Skeletal muscle satellite cell (primary cell): ENCODE data around the gene ZBTB25.

Experiments
- H3K27me3 ChIP-seq: 2 replicates; pipeline ENCODE4 v1.7.0; 2013; ENCODE audit warnings: low read length; ENCODE audit not compliant: control insufficient read depth, insufficient read depth
- H3K36me3 ChIP-seq: 2 replicates; pipeline ENCODE4 v1.7.0; 2013; ENCODE audit warnings: mild to moderate bottlenecking, control low read depth, low read length; ENCODE audit not compliant: insufficient read depth
- H3K4me1 ChIP-seq: 2 replicates; pipeline ENCODE4 v1.7.0; 2013; ENCODE audit warnings: low read length; ENCODE audit not compliant: control insufficient read depth, insufficient read depth
- H3K4me2 ChIP-seq: 2 replicates; pipeline ENCODE4 v1.7.0; 2013; ENCODE audit warnings: mild to moderate bottlenecking, low read length
- H3K4me3 ChIP-seq: 2 replicates; pipeline ENCODE4 v1.7.0; 2013; ENCODE audit warnings: low read length
- H3K9ac ChIP-seq: 2 replicates; pipeline ENCODE4 v1.7.0; 2013; ENCODE audit warnings: mild to moderate bottlenecking, low read depth, low read length, moderate library complexity
- H3K9me3 ChIP-seq: replicated peaks from 2 replicates; pipeline ENCODE4 v1.7.0; 2013; ENCODE audit warnings: mild to moderate bottlenecking, control low read depth, low read length

The ZBTB25 gene

GRCh38 chr14:64421166-64421565 lies 82.5 kb downstream of the ZBTB25 start:
- H3K4me3 ChIP-seq = no peak overlapping the region
- H3K4me2 ChIP-seq = peak overlapping the region; percentile 48
- no peaks in the 10 kb centered on the region for H3K27me3 ChIP-seq
- H3K9me3 ChIP-seq = no peaks in the 10 kb centered on the region
- H3K9ac ChIP-seq = no peak overlapping the region
- H3K4me1 ChIP-seq = peaks cover 31% of the 10 kb centered on the region
- H3K36me3 ChIP-seq = peaks cover 50% of the 10 kb centered on the region

GRCh38 chr14:64419003-64419402 lies 84.6 kb downstream of the ZBTB25 start:
- H3K4me2 ChIP-seq = no peak overlapping the region
- H3K36me3 ChIP-seq = peaks cover 50% of the 10 kb centered on the region
- H3K4me1 ChIP-seq = peaks cover 27% of the 10 kb centered on the region
- no peak overlapping the region for H3K9ac ChIP-seq
- H3K4me3 ChIP-seq = no peak overlapping the region
- no peaks in the 10 kb centered on the region for H3K27me3 ChIP-seq
- H3K9me3 ChIP-seq = no peaks in the 10 kb centered on the region

GRCh38 chr14:64417771-64418125 lies 85.9 kb downstream of the ZBTB25 start:
- Histone ChIP-seq H3K27me3 (no peaks in the 10 kb centered on the region), H3K9me3 (no peaks in the 10 kb centered on the region), H3K9ac (no peak overlapping the region), H3K4me3 (no peak overlapping the region), H3K4me1 (peaks cover 24% of the 10 kb centered on the region), H3K36me3 (peaks cover 53% of the 10 kb centered on the region), H3K4me2 (no peak overlapping the region)

- no peak overlapping the region for H3K4me3 ChIP-seq
- peaks cover 24% of the 10 kb centered on the region for H3K4me1 ChIP-seq
- H3K36me3 ChIP-seq = peaks cover 51% of the 10 kb centered on the region
- no peak overlapping the region for H3K4me2 ChIP-seq
- no peaks in the 10 kb centered on the region for H3K27me3 ChIP-seq
- no peak overlapping the region for H3K9ac ChIP-seq
- no peaks in the 10 kb centered on the region for H3K9me3 ChIP-seq
Measured at GRCh38 chr14:64417055-64417770, 86.4 kb downstream of the ZBTB25 start.

GRCh38 chr14:64416348-64416932 lies 87.2 kb downstream of the ZBTB25 start:
- peaks cover 55% of the 10 kb centered on the region for H3K36me3 ChIP-seq
- H3K4me1 ChIP-seq = peaks cover 24% of the 10 kb centered on the region
- H3K27me3 ChIP-seq = no peaks in the 10 kb centered on the region
- H3K4me2 ChIP-seq = no peak overlapping the region
- no peak overlapping the region for H3K4me3 ChIP-seq
- no peak overlapping the region for H3K9ac ChIP-seq
- H3K9me3 ChIP-seq = no peaks in the 10 kb centered on the region

- H3K9ac ChIP-seq = no peak overlapping the region
- no peak overlapping the region for H3K4me2 ChIP-seq
- no peaks in the 10 kb centered on the region for H3K9me3 ChIP-seq
- H3K4me1 ChIP-seq = peaks cover 7% of the 10 kb centered on the region
- peaks cover 31% of the 10 kb centered on the region for H3K36me3 ChIP-seq
- no peak overlapping the region for H3K4me3 ChIP-seq
- H3K27me3 ChIP-seq = no peaks in the 10 kb centered on the region
Measured at GRCh38 chr14:64412237-64412636, 91.4 kb downstream of the ZBTB25 start.

GRCh38 chr14:64411001-64411400 lies 92.6 kb downstream of the ZBTB25 start:
- Histone ChIP-seq H3K36me3 (peaks cover 23% of the 10 kb centered on the region), H3K4me2 (no peak overlapping the region), H3K4me3 (no peak overlapping the region), H3K4me1 (no peaks in the 10 kb centered on the region), H3K9me3 (no peaks in the 10 kb centered on the region), H3K9ac (no peak overlapping the region), H3K27me3 (no peaks in the 10 kb centered on the region)

- H3K27me3 ChIP-seq = no peaks in the 10 kb centered on the region
- H3K9me3 ChIP-seq = no peaks in the 10 kb centered on the region
- peaks cover 22% of the 10 kb centered on the region for H3K36me3 ChIP-seq
- no peak overlapping the region for H3K4me3 ChIP-seq
- no peak overlapping the region for H3K9ac ChIP-seq
- H3K4me1 ChIP-seq = no peaks in the 10 kb centered on the region
- no peak overlapping the region for H3K4me2 ChIP-seq
Measured at GRCh38 chr14:64410084-64410774, 93.4 kb downstream of the ZBTB25 start.

GRCh38 chr14:64409126-64409920 lies 94.3 kb downstream of the ZBTB25 start:
- no peak overlapping the region for H3K9ac ChIP-seq
- no peaks in the 10 kb centered on the region for H3K4me1 ChIP-seq
- no peak overlapping the region for H3K4me3 ChIP-seq
- peaks cover 22% of the 10 kb centered on the region for H3K36me3 ChIP-seq
- no peaks in the 10 kb centered on the region for H3K27me3 ChIP-seq
- H3K4me2 ChIP-seq = no peak overlapping the region
- no peaks in the 10 kb centered on the region for H3K9me3 ChIP-seq

GRCh38 chr14:64407329-64407728 lies 96.3 kb downstream of the ZBTB25 start:
- no peaks in the 10 kb centered on the region for H3K9me3 ChIP-seq
- no peak overlapping the region for H3K4me2 ChIP-seq
- H3K27me3 ChIP-seq = no peaks in the 10 kb centered on the region
- H3K9ac ChIP-seq = no peak overlapping the region
- H3K4me1 ChIP-seq = no peaks in the 10 kb centered on the region
- H3K4me3 ChIP-seq = no peak overlapping the region
- H3K36me3 ChIP-seq = peaks cover 21% of the 10 kb centered on the region

GRCh38 chr14:64405295-64405694 lies 98.3 kb downstream of the ZBTB25 start:
- Histone ChIP-seq H3K27me3 (no peaks in the 10 kb centered on the region), H3K4me3 (no peak overlapping the region), H3K9ac (no peak overlapping the region), H3K4me2 (no peak overlapping the region), H3K4me1 (no peaks in the 10 kb centered on the region), H3K9me3 (no peaks in the 10 kb centered on the region), H3K36me3 (peaks cover 21% of the 10 kb centered on the region)
